Mesenteric fat pad (tissue), 1 donor: ENCODE results near the gene OR2G6. TPM values are rescaled to one million over a fixed set of nuclear protein-coding genes. Genes with fewer than 3 reads are reported as not detected.
"Not testable (repeated sequence)": the region's sequence is repeated elsewhere in the genome, so short reads cannot be mapped to it uniquely, and the experiment has no call there.

ENCODE experiments used
- DNase-seq: peaks from one replicate; pipeline ENCODE4 v3.0.0-alpha.2; 2020; ENCODE audit warnings: low spot score
- long read RNA-seq: library from polyadenylated mRNA; unstranded; transcript quantifications from one replicate; pipeline ENCODE4 v2.0.0, GENCODE V29; 2020
- total RNA-seq: library from RNA; stranded (reverse); fragmentation: NEBNext Ultra II Directional; extraction: Animal tissue kit (Norgen Biotek cat#: 25700); gene quantifications from one replicate; pipeline ENCODE4 v1.2.1, GENCODE V29; 2021
- donor health status: DM: yes; HTN: yes; CAD: no.

The OR2G6 gene
- total RNA-seq, result not detected
- long read RNA-seq, result 0 reads

GRCh38 chr1:248507773-248508172 lies at the start of gene OR2G6:
Gene OR2G6, plus strand, starts transcription at chr1:248508073. Its CDS starts 13,574 bp downstream, at chr1:248521647.
- DNase-seq, result not testable (repeated sequence)

GRCh38 chr1:248459117-248459516 lies 48.8 kb upstream of the OR2G6 start:
- DNase-seq, result not testable (repeated sequence)

- DNase-seq, result no peak
Observed at GRCh38 chr1:248471154-248471553, 36.7 kb upstream of the OR2G6 start.

- DNase-seq, result not testable (repeated sequence)
Observed at GRCh38 chr1:248472111-248472510, 35.8 kb upstream of the OR2G6 start.

- DNase-seq, result not testable (repeated sequence)
Observed at GRCh38 chr1:248473051-248473450, 34.8 kb upstream of the OR2G6 start, which contains the start of gene OR2T3. Gene OR2T3, plus strand, starts transcription at chr1:248473351. Its CDS starts 0 bp downstream, at chr1:248473351.

- DNase-seq, result not testable (repeated sequence)
Observed at GRCh38 chr1:248475660-248476059, 32.2 kb upstream of the OR2G6 start.

GRCh38 chr1:248481686-248482579 lies 25.9 kb upstream of the OR2G6 start:
- DNase-seq, result not testable (repeated sequence)

GRCh38 chr1:248488289-248488688 lies 19.6 kb upstream of the OR2G6 start, which contains the start of gene OR2T5:
Gene OR2T5, plus strand, starts transcription at chr1:248488589. Its CDS starts 0 bp downstream, at chr1:248488589.
- DNase-seq, result not testable (repeated sequence)

- DNase-seq, result not testable (repeated sequence)
Observed at GRCh38 chr1:248496661-248497060, 11.2 kb upstream of the OR2G6 start.

- not testable (repeated sequence) for DNase-seq
Observed at GRCh38 chr1:248500305-248501035, 7.4 kb upstream of the OR2G6 start.

- not testable (repeated sequence) for DNase-seq
Observed at GRCh38 chr1:248510217-248510616, 2.3 kb downstream of the OR2G6 start.

- peak; percentile 59 for DNase-seq
Observed at GRCh38 chr1:248521856-248522255, 14.0 kb downstream of the OR2G6 start.

- not testable (repeated sequence) for DNase-seq
Observed at GRCh38 chr1:248537449-248537848, 29.6 kb downstream of the OR2G6 start.

- not testable (repeated sequence) for DNase-seq
Observed at GRCh38 chr1:248547383-248547782, 39.5 kb downstream of the OR2G6 start.

GRCh38 chr1:248551027-248551426 lies 43.2 kb downstream of the OR2G6 start:
- DNase-seq, result not testable (repeated sequence)

- DNase-seq, result not testable (repeated sequence)
Observed at GRCh38 chr1:248562672-248563071, 54.8 kb downstream of the OR2G6 start, which contains the start of gene OR2T29. Gene OR2T29, minus strand, starts transcription at chr1:248562772. Its CDS starts 3,281 bp downstream, at chr1:248559491.

- not testable (repeated sequence) for DNase-seq
Observed at GRCh38 chr1:248565530-248566373, 57.9 kb downstream of the OR2G6 start.

- DNase-seq, result not testable (repeated sequence)
Observed at GRCh38 chr1:248569049-248569448, 61.2 kb downstream of the OR2G6 start.

- not testable (repeated sequence) for DNase-seq
Observed at GRCh38 chr1:248570811-248571210, 62.9 kb downstream of the OR2G6 start.

GRCh38 chr1:248572049-248572448 lies 64.2 kb downstream of the OR2G6 start:
- not testable (repeated sequence) for DNase-seq
